B cell (primary cell): ENCODE results near the gene KLHL24.

Source experiments
- CTCF ChIP-seq: fragments of 200-600 bp; IDR thresholded peaks from one replicate; pipeline ENCODE4 v1.8.0; 2022; ENCODE audit warnings: antibody characterized with exemption, mild to moderate bottlenecking
- EZH2 ChIP-seq: IDR thresholded peaks from 2 replicates; pipeline ENCODE4 v1.6.1; 2012; ENCODE audit warnings: borderline replicate concordance, low read depth, mild to moderate bottlenecking, moderate library complexity, low read length; ENCODE audit not compliant: insufficient read depth, poor library complexity, severe bottlenecking

- no peak for TF ChIP-seq CTCF
- no peak for TF ChIP-seq EZH2
Measured at GRCh38 chr3:183618542-183618941, 16.9 kb upstream of the KLHL24 start.
